GM23248 (cell line): ENCODE results near the gene IFFO2. TPM values are rescaled to one million over a fixed set of nuclear protein-coding genes. Genes with fewer than 3 reads are reported as not detected.

ENCODE experiments used
- DNase-seq: peaks from one replicate; pipeline ENCODE4 v3.0.0-alpha.2; 2015
- H2AFZ ChIP-seq: fragments of 200-600 bp; sonication (generic); 2 replicates; pipeline ENCODE4 v1.6.1; 2016; ENCODE audit warnings: antibody characterized with exemption
- H3F3A ChIP-seq: fragments of 200-600 bp; sonication (generic); 2 replicates; pipeline ENCODE4 v1.6.1; 2016; ENCODE audit warnings: mild to moderate bottlenecking, antibody characterized with exemption, mixed run types; ENCODE audit not compliant: insufficient read depth
- H3K27ac ChIP-seq: fragments of 200-600 bp; sonication (generic); 2 replicates; pipeline ENCODE4 v1.5.1; 2016; ENCODE audit warnings: mild to moderate bottlenecking
- H3K27me3 ChIP-seq: fragments of 200-600 bp; sonication (generic); replicated peaks from 2 replicates; pipeline ENCODE4 v1.6.1; 2016; ENCODE audit warnings: mild to moderate bottlenecking; ENCODE audit not compliant: insufficient read depth
- H3K36me3 ChIP-seq: fragments of 200-600 bp; sonication (generic); 2 replicates; pipeline ENCODE4 v1.6.1; 2016; ENCODE audit warnings: low read depth, mild to moderate bottlenecking
- H3K4me1 ChIP-seq: fragments of 200-600 bp; sonication (generic); 2 replicates; pipeline ENCODE4 v1.6.1; 2016; ENCODE audit warnings: mild to moderate bottlenecking; ENCODE audit not compliant: insufficient read depth
- H3K4me2 ChIP-seq: fragments of 200-600 bp; sonication (generic); one replicate; pipeline ENCODE4 v1.6.1; 2016; ENCODE audit warnings: mild to moderate bottlenecking; ENCODE audit not compliant: unreplicated experiment
- H3K4me3 ChIP-seq: fragments of 200-600 bp; sonication (generic); 2 replicates; pipeline ENCODE4 v1.5.1; 2016; ENCODE audit warnings: mild to moderate bottlenecking
- H3K79me2 ChIP-seq: fragments of 200-600 bp; sonication (generic); 2 replicates; pipeline ENCODE4 v1.6.1; 2016; ENCODE audit warnings: mild to moderate bottlenecking; ENCODE audit not compliant: insufficient read depth
- H3K9ac ChIP-seq: fragments of 200-600 bp; sonication (generic); 2 replicates; pipeline ENCODE4 v1.6.1; 2016; ENCODE audit warnings: mild to moderate bottlenecking
- H3K9me2 ChIP-seq: fragments of 200-600 bp; sonication (generic); 2 replicates; pipeline ENCODE4 v1.6.1; 2016; ENCODE audit warnings: mixed run types, mild to moderate bottlenecking, moderate library complexity; ENCODE audit not compliant: insufficient read depth
- H3K9me3 ChIP-seq: fragments of 200-600 bp; sonication (generic); one replicate; pipeline ENCODE4 v1.6.1; 2017; ENCODE audit warnings: low read depth
- H4K20me1 ChIP-seq: fragments of 200-600 bp; sonication (generic); 2 replicates; pipeline ENCODE4 v1.6.0; 2016; ENCODE audit not compliant: insufficient read depth
- EZH2 ChIP-seq: fragments of 200-600 bp; sonication (generic); IDR thresholded peaks from 2 replicates; pipeline ENCODE4 v1.6.1; 2018; ENCODE audit warnings: antibody characterized with exemption, mild to moderate bottlenecking; ENCODE audit not compliant: insufficient read depth, poor library complexity, severe bottlenecking
- EZH2phosphoT487 ChIP-seq: fragments of 200-600 bp; sonication (generic); IDR thresholded peaks from 2 replicates; pipeline ENCODE4 v1.6.1; 2018; ENCODE audit warnings: antibody characterized with exemption, moderate library complexity, mild to moderate bottlenecking, low read depth; ENCODE audit not compliant: insufficient read depth
- WGBS, 2 experiments: methylation state at CpG; one replicate each; pipeline ENCODE4 v1.1.6; 2015 to 2017; ENCODE audit warnings: low lambda C conversion rate in 2 of 2, low coverage in 1 of 2; ENCODE audit errors: missing lambda C conversion rate in 2 of 2; 5-methylcytosine and 5-hydroxymethylcytosine counted together
- in situ Hi-C: fragments of 300-500 bp; cut with MboI; formaldehyde crosslinking; loops from 2 replicates; pipeline ENCODE4 v1.15.0; 2020
- polyA plus RNA-seq: library from polyadenylated mRNA; unstranded; fragments of >200 nt; fragmentation: Nextera tagmentation; extraction: Ambion mirVana; gene quantifications from 2 replicates; pipeline ENCODE4 v1.2.1, GENCODE V29; 2016
- total RNA-seq: library from RNA; depleted of rRNA; stranded (reverse); fragments of >200 nt; shearing (Covaris generic); gene quantifications from 2 replicates; pipeline ENCODE4 v1.2.3, GENCODE V29; 2014

The IFFO2 gene
- total and polyA plus RNA-seq, 2 experiments from 2014 or later, result 0.60 to 12.8 TPM

- no peak for DNase-seq
- TF ChIP-seq EZH2, result no peak
- no peak for TF ChIP-seq EZH2phosphoT487
- Histone ChIP-seq H4K20me1 (no peaks in the 10 kb centered on the region), H3K9me2 (no peaks in the 10 kb centered on the region), H3K9ac (no peak overlapping the region), H2AFZ (no peak overlapping the region), H3K4me1 (peaks cover 31% of the 10 kb centered on the region), H3K4me3 (no peak overlapping the region), H3K27ac (no peak overlapping the region), H3K9me3 (no peaks in the 10 kb centered on the region), H3K4me2 (no peak overlapping the region), H3K36me3 (peaks cover 4% of the 10 kb centered on the region; the same call in 1 of the 2 replicates), H3K27me3 (no peaks in the 10 kb centered on the region), H3F3A (peaks cover 12% of the 10 kb centered on the region; the same call in 1 of the 2 replicates), H3K79me2 (peaks cover 59% of the 10 kb centered on the region)
- in situ Hi-C loops, result no loop called here
- WGBS, 2 experiments, result 86 to 96% methylated on average over 7 of the region's 7 CpGs
These were observed 35.5 kb downstream of the IFFO2 start for GRCh38 chr1:18920931-18921330.

GRCh38 chr1:18919956-18920355 lies 36.5 kb downstream of the IFFO2 start:
- TF ChIP-seq EZH2phosphoT487 (no peak), EZH2 (no peak)
- H3K4me2 ChIP-seq, result no peak overlapping the region
- H4K20me1 ChIP-seq, result no peaks in the 10 kb centered on the region
- no peak overlapping the region for H3K27ac ChIP-seq
- DNase-seq, result no peak
- peaks cover 4% of the 10 kb centered on the region; the same call in 1 of the 2 replicates for H3K36me3 ChIP-seq
- H3K4me1 ChIP-seq, result peaks cover 31% of the 10 kb centered on the region
- H3K79me2 ChIP-seq, result peaks cover 55% of the 10 kb centered on the region
- WGBS, 2 experiments, result 87 to 90% methylated on average over 12 of the region's 12 CpGs
- peaks cover 12% of the 10 kb centered on the region; the same call in 1 of the 2 replicates for H3F3A ChIP-seq
- H3K4me3 ChIP-seq, result no peak overlapping the region
- H2AFZ ChIP-seq, result no peak overlapping the region
- no peaks in the 10 kb centered on the region for H3K9me3 ChIP-seq
- no peaks in the 10 kb centered on the region for H3K9me2 ChIP-seq
- no peak overlapping the region for H3K9ac ChIP-seq
- in situ Hi-C loops, result no loop called here
- H3K27me3 ChIP-seq, result no peaks in the 10 kb centered on the region

DNA sequence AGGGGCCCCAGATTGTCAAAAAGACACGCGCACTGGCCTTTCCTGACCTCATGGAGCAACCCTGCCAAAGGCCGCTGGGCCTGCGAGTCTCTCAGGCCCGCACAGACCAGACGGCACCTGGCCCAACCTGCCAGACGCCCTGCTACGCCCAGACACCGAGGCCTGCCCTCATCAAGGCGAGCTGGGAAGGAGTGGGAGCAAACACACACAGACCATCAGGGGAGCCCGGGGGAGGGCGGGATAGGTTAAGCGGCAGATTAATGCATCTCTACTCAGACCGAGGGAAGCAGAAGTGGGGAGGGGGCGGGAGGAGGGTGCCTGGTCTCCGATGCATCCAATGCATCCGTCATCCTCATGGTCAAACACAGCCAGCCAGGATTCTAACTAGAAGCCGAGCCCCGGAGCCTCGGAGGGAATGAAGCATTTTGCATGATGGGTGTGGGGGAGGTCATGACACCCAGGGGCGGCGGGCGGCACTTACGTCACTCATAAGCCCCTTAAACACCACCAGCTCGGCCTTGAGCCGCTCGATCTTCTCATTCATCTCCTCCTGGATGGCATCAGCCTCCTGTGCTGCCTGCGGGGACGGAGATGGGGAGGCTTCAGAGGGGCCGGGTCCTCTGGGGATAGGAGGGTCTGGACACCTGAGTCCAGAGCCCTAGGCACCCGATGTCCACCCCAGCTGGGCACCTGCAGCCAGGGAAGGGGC lies 37.1 kb downstream of the IFFO2 start:
- Histone ChIP-seq H3K27me3 (no peaks in the 10 kb centered on the region), H3F3A (peaks cover 12% of the 10 kb centered on the region; the same call in 1 of the 2 replicates), H2AFZ (no peak overlapping the region), H3K4me2 (no peak overlapping the region), H3K4me1 (peaks cover 29% of the 10 kb centered on the region), H3K9me3 (no peaks in the 10 kb centered on the region), H4K20me1 (no peaks in the 10 kb centered on the region), H3K4me3 (no peak overlapping the region), H3K27ac (no peak overlapping the region), H3K9me2 (no peaks in the 10 kb centered on the region), H3K9ac (no peak overlapping the region), H3K79me2 (peaks cover 49% of the 10 kb centered on the region), H3K36me3 (peaks cover 4% of the 10 kb centered on the region; the same call in 1 of the 2 replicates)
- in situ Hi-C loops, result no loop called here
- DNase-seq, result no peak
- 93 to 95% methylated on average over 26 to 31 of the region's 31 CpGs for WGBS, 2 experiments
- TF ChIP-seq EZH2, result no peak
- TF ChIP-seq EZH2phosphoT487, result no peak

DNA sequence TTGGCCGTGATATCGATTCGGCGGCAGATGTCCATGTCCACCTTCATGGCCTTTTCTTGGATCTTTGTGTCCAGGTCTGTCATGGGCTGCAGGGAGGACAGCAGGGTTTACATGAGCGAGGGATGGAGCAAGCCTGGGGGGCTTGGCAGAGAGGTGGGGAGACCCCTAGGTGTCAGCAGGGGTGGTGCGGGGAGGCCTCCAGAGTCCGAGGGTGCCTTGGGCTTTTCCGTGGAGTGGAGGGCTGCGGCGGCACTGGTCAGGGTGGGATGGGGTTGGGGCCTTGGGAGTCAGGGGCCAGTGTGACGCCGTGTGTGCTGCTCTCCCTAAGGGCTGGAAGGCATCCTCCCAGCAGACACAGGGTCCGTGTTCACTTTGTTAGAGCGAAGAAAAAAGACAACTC lies 38.1 kb downstream of the IFFO2 start:
- in situ Hi-C loops, result no loop called here
- peaks cover 22% of the 10 kb centered on the region for H3K4me1 ChIP-seq
- no peak overlapping the region for H2AFZ ChIP-seq
- H3K9me2 ChIP-seq, result no peaks in the 10 kb centered on the region
- 94 to 97% methylated on average over 8 to 14 of the region's 14 CpGs for WGBS, 2 experiments
- H3K79me2 ChIP-seq, result peaks cover 42% of the 10 kb centered on the region
- H3K4me2 ChIP-seq, result no peak overlapping the region
- H3K36me3 ChIP-seq, result peaks cover 4% of the 10 kb centered on the region; the same call in 1 of the 2 replicates
- no peaks in the 10 kb centered on the region for H3K27me3 ChIP-seq
- no peak overlapping the region for H3K27ac ChIP-seq
- H3K9ac ChIP-seq, result no peak overlapping the region
- H3F3A ChIP-seq, result peaks cover 9% of the 10 kb centered on the region; the same call in 1 of the 2 replicates
- H3K9me3 ChIP-seq, result no peaks in the 10 kb centered on the region
- H4K20me1 ChIP-seq, result no peaks in the 10 kb centered on the region
- DNase-seq, result no peak
- H3K4me3 ChIP-seq, result no peak overlapping the region
- TF ChIP-seq EZH2 (no peak), EZH2phosphoT487 (no peak)
